ENCODE measurements around the gene SEPTIN8.
"Not testable (repeated sequence)": the region's sequence is repeated elsewhere in the genome, so short reads cannot be mapped to it uniquely, and the experiment has no call there.

The SEPTIN8 gene

DNA sequence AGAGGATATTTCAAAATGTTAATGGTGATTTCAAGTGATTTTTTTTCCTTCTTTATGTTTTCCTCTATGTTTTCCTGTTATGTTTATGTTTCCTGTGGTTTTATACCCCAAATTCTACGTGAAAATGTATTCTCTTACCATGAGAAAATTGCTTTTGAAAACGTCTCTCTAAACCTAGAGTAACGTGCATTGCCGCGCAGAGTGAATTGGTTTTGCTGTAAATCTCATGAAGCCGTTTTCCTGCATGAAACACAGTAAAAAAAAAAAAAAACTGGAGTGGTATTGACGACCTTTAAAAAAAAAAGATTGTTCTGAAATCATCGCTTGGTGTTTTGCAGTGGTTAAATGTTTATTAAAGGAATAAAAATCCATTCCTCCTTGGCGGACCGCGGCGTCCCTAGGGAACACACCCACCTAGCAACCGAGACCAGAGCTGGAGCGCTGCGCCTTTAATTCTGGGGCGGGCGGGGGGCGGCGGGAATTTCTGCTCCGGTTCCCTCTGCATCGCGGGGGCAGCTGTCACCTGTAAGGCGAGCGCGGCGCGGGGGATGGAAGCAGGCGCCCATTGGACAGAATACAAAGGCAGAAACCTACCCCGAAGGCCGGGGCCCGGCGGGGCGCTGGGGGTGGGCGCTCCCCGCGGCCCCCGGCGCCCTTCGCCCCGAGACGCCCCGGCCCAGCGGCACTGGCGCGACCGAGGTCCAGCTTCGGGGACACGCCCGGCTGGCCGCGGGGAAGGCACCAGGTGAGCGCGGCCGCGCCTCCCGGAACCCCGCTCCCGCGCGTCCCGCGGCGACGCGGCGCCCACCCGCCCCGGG is 36.0 kb upstream of the SEPTIN8 start, which contains the start of gene SOWAHA:
SOWAHA (plus strand) TSS at position 522 of the 818 bp plus-strand sequence. CDS start 320 bp downstream, outside the sequence.
- DNase-seq (ENCODE audit: low spot score) = no peak

DNA sequence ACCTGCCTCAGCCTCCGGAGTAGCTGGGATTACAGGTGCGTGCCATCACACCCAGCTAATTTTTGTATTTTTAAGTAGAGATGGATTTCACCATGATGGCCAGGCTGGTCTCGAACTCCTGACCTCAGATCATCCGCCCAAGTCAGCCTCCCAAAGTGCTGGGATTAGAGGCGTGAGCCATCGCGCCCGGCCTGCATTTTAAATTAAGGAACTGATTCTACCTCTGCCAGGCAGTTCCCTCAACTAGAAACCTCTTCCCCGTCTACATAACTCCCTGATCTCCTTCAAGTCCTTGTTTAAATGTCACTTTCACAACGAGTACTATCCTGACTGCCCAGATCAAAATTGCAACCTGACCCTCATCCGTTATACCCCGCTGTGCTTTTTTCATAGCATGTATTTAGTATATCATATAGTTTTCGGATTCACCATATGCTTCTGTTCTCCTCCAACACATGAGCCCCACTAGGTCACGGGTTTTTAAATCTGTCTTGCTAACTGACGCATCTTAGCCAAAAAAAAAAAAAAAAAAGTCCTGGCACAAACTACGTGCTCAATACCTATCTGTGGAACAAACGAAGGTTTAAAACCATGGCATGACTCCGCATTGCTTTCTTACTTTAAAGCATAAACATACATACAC is 35.2 kb upstream of the SEPTIN8 start:
- no peak for DNase-seq (ENCODE audit: low spot score)

DNA sequence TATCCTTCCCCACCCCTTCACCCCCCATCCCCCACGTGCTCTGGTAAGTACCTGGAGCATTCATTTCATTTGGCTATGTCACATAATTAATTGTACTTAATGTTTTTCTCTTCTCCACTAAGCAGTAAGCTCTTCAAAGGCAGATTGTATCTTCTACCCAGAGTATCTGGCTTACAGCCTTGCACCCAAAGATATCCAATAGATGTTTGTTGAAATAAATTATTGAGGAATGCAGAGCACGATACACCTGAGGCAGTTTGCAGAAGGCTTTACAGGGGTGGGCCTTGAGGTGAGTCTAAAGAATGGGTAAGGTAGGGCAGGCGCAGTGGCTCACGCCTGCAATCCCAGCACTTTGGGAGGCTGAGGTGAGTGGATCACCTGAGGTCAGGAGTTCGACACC is 33.6 kb upstream of the SEPTIN8 start:
- DNase-seq (ENCODE audit: low spot score) = no peak

DNA sequence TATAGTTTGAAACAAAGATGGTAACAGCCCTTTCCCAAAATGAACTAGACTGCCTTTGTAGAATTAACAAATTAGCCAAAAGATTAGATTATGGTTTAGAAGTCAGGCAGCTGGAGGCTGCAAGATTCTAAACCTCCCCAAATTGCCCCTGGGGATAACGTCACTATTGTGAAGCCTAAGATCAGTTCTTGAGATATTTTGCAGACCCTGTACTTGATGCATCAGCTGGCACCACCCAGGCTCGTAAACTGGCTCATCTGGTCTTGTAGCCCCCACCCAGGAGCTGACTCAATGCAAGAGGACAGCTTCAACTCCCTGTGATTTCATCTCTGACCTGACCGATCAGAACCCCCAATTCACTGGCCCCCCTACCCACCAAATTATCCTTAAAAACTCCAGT is 31.8 kb upstream of the SEPTIN8 start:
- no peak for DNase-seq (ENCODE audit: low spot score)

DNA sequence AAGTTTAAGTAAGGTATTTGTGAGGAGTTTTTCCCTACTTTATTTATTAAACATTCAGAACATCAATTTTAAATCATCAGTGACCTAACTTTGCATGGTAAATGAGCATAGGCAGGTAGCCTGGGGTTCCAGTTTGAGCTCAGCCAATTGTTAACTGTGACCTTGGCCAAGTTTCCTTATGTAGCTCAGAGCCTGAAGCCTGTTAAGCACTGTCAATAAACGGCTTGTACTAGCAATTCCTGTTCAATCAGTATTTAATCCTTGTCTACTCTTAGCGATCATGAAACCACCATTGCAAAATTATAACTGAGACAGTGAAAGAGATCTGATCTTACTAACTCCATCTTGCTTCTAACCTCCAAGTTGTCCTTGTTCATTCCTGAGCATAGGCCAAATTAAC is 31.4 kb upstream of the SEPTIN8 start:
- no peak for DNase-seq (ENCODE audit: low spot score)

DNA sequence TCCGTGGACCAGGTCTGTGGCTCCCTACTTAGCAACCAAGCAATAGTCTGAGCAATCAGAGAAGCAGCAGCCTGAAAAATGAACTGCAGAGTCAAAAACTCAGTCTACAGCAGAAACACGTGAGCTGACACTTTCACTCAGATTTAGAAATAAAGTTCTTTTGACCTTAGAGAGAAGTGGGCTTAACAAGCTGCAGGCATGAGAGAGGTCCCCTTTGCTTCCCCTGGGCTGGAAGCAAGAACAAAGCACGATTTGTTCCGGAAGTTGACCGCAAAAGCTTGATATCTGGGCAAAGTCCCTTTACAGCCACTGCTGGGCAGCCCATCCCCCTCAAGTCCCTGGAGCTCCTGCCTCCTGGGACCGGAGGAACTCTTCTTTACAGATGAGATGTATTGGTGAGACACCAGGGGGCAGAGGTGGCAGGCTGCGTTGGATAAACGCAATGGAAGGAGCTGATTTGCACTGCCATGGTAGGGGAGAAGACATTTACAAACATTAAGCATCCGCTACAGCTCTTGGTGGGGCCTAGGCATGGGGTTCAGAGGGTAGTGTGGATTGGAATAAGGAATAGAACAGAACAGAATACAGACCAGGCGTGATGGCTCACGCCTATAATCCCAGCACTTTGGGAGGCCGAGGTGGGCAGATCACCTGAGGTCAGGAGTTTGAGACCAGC is 30.3 kb upstream of the SEPTIN8 start:
- DNase-seq (ENCODE audit: low spot score) = no peak

DNA sequence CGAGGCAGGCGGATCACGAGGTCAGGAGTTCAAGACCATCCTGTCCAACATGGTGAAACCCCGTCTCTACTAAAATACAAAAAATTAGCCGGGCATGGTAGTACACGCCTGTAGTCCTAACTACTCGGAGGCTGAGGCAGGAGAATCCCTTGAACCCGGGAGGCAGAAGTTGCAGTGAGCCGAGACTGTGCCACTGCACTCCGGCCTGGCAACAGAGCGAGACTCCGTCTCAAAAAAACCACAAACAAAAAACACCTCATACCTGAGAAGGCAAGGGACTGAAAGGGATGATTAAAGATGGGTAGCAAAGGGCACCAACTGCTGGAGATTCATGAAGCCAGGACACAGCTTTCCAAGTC is 29.7 kb upstream of the SEPTIN8 start:
- DNase-seq (ENCODE audit: low spot score) = not testable (repeated sequence)

DNA sequence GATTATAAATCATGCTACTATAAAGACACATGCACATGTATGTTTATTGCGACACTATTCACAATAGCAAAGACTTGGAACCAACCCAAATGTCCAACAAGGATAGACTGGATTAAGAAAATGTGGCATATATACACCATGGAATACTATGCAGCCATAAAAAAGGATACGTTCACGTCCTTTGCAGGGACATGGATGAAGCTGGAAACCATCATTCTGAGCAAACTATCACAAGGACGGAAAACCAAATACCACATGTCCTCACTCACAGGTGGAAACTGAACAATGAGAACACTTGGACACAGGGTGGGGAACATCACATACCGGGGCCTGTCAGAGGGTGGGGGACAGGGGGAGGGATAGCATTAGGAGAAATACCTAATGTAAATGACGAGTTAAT is 28.8 kb upstream of the SEPTIN8 start:
- not testable (repeated sequence) for DNase-seq (ENCODE audit: low spot score)

DNA sequence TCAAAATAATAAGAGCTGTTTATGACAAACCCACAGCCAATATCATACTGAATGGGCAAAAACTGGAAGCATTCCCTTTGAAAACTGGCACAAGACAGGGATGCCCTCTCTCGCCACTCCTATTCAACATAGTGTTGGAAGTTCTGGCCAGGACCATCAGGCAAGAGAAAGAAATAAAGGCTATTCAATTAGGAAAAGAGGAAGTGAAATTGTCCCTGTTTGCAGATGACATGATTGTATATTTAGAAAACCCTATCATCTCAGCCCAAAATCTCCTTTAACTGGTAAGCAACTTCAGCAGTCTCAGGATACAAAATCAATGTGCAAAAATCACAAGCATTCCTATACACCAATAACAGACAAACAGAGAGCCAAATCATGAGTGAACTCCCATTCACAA is 27.2 kb upstream of the SEPTIN8 start:
- DNase-seq (ENCODE audit: low spot score) = not testable (repeated sequence)

DNA sequence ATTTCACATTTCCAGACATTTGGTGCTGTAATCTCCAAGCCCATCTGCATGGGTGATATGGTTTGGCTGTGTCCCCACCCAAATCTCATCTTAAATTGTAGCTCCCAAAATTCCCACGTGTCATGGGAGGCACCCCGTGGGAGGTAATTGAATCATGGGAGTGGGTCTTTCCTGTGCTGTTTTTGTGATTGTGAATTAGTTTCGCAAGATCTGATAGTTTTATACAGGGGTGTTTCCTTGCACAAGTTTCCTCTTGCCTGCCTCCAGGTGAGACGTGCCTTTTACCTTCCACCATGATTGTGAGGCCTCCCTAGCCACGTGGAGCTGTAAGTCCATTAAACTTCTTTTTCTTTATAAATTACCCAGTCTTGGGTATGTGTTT is 25.6 kb upstream of the SEPTIN8 start:
- DNase-seq (ENCODE audit: low spot score) = not testable (repeated sequence)

DNA sequence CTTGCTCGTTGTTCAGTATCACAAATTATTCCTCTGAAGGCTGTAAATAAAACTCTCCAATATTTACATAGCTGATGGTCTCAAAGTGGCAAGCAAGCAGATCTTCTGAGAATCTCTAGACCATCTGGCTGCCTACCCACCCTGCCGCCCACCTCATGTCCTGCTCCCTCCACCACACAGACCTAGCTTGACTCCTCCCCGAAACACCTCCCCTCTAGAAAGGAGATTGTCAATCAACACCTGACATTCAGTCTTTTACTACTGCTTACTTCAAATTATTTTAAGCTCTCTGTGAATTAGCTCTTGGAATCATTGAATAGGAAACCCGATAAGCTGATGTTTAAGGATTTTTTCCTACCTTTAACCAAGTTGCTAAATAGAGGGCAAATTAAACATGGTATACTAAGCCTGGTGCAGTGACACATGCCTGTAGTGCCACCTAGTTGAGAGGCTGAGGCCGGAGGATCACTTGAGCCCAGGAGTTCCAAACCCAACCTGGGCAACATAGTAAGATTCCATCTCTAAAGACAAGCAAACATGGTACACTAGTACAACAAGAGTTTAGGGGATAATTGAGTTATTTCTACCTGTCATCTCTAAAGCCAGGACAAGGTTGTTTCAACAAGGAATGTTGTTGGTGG is 25.1 kb upstream of the SEPTIN8 start:
- no peak for DNase-seq (ENCODE audit: low spot score)

DNA sequence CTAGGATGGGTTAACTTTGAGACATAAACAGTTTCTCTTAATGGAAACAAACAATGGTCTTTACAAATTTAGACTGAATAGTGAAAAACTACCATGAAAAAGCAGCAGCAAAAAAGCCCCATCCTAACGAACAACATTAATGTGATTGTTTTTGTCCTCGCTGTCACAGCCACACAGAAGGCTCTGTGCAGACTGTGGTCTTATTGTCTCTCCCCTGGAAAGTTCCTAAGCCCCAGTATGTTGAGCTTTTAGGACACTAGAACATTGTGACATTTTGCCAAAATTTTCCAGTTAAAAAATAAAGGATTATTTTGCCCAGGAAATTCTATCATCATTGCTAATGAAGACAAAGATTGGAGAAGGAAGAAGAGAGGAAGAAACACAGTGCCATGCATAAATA is 23.5 kb upstream of the SEPTIN8 start:
- DNase-seq (ENCODE audit: low spot score) = no peak

DNA sequence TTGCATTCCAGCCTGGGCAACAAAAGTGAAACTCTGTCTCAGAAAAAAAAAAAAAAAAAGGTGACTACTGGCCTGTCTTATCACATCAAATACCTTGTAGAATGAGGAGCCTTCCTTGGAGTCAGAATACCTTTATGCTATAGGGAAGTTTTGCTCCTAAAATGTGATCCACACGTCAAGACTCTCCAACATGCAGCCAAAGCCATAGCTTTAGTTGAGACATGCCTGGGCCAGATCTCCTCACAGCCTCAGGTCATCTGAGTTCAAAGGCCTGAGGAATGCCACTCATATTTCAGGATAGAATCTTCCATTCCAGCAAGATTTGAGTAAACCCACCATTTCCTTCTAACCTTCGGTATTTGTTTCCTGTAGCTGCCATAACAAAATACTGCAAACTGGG is 22.4 kb upstream of the SEPTIN8 start:
- DNase-seq (ENCODE audit: low spot score) = no peak

DNA sequence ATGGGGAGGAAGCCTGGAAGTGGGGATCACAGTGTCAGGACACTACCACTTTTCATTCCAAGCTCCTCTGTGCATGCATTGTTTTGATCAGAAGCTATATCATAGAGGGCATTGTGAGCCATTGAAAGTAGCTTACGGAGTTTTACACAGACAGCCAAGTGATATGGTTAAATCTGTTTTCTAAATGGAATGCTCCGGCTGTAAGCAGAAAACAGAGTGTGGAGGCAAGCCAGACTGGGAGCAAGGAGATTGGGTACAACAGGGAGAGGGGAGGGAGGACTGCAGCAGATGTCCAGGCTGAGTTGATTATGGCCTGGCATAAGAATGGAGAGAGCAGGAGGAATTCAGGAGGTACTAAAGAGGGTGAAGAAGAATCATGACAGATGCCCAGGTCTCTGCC is 20.6 kb upstream of the SEPTIN8 start:
- DNase-seq (ENCODE audit: low spot score) = no peak

DNA sequence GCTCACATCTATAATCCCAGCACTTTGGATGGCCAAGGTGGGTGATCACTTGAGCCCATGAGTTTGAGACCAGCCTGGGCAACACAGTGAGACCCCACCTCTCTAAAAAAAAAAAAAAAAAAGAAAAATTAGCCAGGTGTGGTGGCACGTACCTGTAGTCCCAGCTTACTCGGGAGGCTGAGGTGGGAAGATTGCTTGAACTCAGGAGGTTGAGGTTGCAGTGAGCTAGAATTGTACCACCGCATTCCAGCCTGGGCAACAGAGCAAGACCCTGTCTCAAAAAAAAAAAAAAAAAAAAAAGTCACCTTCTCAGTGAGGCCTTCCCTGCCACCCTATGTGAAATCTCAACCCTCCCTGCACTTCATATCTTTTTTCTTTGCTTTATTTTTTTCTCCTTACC is 14.0 kb upstream of the SEPTIN8 start:
- DNase-seq (ENCODE audit: low spot score) = no peak

DNA sequence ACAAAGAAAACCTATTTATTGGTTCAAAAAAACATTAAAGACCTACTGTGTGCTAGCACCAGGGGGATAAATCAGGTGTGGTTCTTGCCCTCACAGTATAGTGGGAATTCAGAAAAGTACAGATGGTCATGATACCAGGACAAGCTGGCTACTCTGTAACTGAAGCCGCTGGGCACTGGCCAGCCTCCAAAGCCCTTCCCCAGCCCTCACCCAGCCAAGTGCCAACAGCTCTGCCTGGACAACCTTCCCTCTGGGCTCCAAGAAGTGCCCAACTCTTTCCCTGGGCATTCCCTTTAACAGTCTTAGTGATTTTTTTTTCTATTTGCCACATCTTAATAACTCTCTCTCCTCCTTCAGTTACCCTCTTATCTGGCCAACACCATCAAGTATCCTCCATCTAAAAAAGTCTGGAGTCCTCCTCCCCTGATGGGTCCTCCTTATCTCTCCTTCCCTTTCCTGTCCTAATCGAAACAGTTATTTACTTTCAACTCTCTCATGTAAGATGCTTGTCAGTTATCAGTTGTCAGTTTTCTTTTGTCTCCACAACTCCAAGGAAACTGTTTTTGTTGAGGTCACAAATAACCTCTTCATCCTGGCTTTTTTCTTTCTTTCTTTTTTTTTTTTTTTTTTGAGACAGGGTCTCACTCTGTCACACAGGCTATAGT is 13.3 kb upstream of the SEPTIN8 start:
- no peak for DNase-seq (ENCODE audit: low spot score)

DNA sequence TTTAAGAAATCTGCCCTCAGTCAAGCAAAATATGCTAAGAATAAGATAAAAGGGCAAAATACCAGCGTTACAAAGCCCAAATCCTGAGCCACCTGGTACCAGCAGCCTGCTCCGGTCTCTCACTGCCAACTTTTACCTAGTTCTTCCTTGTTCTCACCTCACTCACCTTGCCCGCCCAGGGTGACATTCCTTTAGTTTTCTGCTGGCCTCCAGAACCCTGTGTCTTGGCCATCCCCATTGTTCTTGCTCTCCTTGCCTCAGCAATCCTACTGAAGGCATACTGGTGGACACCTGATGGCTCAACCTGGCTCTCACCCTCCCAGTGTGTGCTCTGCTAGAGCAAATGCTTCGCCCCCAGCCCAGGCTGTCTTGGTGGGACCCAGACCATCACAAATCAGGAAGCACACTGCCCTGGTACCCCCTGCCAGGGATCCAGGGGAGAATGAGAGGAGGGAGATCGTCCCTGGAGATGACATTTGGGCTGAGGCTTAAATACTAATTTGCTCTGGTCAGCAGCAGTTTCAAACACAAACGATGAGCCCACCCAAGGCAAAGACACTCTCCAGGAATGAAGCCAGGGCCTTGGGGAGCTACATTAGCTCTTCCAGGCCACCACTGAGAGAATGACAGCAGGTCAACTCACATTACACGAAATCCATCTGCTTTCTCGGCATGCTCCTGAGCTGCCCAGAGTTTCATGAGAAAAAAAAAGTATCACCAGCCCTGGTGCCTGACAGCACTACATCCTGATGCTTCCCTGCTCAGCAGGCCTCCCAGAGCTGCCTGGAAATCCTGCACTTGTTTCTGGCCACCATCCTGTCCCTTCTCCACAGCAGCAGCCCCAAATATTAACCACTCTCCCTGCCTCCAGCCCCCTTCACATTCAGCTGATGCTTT is 12.2 kb upstream of the SEPTIN8 start:
- no peak for DNase-seq (ENCODE audit: low spot score)

DNA sequence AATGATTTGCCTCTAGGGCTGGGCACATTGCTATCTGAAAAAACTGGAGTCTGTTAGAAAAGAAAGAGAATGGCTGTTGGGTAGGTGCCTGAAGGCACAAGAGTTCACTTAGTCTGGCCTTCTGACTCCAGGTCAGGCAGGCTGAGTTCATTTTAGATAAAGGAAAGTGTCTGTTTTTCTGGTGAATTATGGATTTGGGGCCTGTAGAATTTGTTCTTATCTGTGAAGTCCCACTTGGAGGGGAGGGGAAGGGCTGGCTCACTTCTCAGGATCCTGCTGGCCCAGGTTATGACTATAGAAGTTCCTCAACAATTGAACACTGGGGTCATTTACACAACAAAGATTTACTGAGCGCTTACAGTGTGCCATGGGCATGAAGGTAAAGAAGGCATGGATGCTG is 11.5 kb upstream of the SEPTIN8 start:
- DNase-seq (ENCODE audit: low spot score) = no peak

DNA sequence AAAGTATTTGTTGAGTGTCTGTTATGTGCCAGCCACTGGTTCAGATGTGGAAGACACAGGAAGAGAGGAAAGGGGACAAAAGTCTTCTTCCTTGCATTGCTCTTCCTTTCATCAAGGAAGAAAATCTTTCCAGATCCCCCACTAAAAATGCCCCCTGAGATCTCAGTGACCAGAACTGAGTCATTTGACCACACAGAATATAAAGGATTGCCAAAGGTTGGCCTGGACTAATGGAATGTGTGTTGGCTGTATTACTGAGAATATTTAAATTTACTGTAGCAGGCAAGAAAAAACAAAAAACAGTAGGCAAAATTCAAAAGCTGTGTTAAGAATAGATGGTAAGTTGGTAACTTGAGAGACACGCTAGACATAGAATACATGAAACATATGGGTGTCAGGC is 10.0 kb upstream of the SEPTIN8 start:
- DNase-seq (ENCODE audit: low spot score) = no peak

DNA sequence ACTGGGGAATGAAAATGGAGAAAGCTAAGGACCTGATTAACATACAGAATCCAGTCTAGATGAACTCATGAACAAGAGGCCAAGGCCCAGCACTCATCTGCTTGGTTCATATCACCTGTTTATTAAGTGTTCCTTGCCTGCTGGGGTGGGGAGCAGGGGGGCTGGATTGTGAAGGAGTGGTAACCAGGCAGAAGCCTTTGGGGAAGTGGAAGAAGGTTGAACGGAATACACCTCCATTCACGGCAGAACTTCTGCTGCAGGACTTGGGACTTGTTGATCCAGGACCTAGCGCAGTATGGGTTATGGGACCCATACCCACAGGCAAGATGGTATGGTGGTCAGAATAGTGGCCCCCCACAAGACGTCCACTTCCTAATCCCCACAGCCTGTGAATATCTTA is 8.8 kb upstream of the SEPTIN8 start:
- DNase-seq (ENCODE audit: low spot score) = no peak

DNA sequence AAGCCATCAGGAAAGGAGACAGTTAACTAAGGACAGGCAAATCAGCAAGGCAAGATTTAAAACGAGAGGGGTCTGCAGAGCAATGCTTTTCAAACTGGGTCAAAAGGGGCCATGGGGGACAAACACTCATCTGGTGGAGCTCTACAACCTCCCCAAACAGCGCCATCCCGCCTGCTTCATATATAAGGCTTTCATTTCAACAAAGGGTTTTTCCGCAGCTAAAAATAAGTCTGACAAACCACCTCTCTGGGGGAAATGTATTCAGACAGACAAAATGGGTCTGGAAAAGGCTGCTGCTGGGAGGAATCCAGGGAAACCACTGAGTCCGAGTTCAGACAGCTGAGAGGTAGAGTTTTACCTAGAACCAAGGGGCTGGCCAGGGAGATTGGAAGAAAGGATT is 8.3 kb upstream of the SEPTIN8 start:
- DNase-seq (ENCODE audit: low spot score) = no peak
